ENCODE data around the gene ETFA.

DNA sequence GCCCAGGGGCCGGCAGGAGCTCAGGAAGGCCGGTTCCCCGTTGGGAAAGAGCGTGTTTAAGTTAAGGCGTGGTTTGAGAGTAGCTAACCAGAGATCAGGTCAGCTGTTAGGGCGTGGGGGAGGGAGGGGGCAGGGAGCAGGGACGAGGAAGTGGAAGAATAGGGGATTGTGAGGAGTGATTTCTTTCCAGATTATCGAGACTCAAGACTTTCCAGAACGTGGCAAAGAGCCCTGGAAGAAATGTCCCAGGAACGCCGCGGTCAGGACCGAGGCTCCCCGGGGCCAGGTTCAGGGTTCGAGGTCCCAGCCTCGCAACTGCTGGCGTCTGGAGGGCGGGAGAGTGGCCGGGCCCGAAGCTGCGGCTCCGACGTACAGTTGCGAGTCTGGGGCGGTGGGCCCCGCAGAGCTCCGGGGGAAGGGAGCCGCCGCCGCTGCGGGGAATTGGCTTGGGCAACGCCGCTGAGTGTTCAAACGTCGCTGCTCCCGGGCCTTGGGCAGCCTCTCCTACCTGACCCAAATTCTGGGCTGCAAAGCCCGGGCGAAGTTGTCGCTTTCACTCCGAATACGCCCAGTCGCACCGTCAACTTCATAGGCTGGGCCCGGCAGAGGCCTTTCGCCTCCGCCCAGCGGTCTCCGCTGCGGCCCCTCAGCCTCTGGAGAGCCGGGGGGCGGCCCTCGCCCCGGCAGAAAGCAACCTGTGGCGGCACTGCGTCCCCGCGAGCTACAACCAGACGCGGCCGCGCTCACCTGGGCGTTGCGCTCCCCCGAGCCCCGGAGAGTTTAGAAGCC lies 34.8 kb upstream of the ETFA start:
- TF ChIP-seq SUZ12 (IDR thresholded peaks at IDR 0.05): no peak
- no peak for TF ChIP-seq BHLHE40 (IDR thresholded peaks at IDR 0.05; ENCODE audit: borderline replicate concordance)
- TF ChIP-seq FOXK2 (IDR thresholded peaks at IDR 0.05): no peak
- TF ChIP-seq ZNF384 (IDR thresholded peaks at IDR 0.05): no peak
- TF ChIP-seq SP1 (IDR thresholded peaks at IDR 0.05): no peak
- no peak for TF ChIP-seq NFRKB (IDR thresholded peaks at IDR 0.05)
- TF ChIP-seq TARDBP (IDR thresholded peaks at IDR 0.05): no peak
